ENCODE results near the gene C3orf52. TPM values are rescaled to one million over a fixed set of nuclear protein-coding genes. Genes with fewer than 3 reads are reported as not detected.

C3orf52 gene
- total RNA-seq, 1 experiment from 2014 or later, result 14.3 TPM

GRCh38 chr3:112167758-112168157 is 81.6 kb downstream of the C3orf52 start:
- Mint-ChIP-seq H3K4me3 (no peak overlapping the region), H3K36me3 (peaks cover 19% of the 10 kb centered on the region), H3K27ac (no peak overlapping the region), H3K9me3 (peaks cover 18% of the 10 kb centered on the region), H3K27me3 (ENCODE audit: low read depth) (no peaks in the 10 kb centered on the region), H3K4me1 (peaks cover 4% of the 10 kb centered on the region)
- ATAC-seq (no peak), DNase-seq (ENCODE audit: low spot score) (no peak)
- ChIA-PET POLR2A (no interaction called here), CTCF (interaction anchor here (1.9 kb wide), 1 partner anchor 56 kb away, joined by 5 read pairs; no protein-coding TSS in a partner anchor)
- no peak for TF ChIP-seq FOXK1 (CRISPR knock-in tag; IDR thresholded peaks at IDR 0.05)
- no peak for TF ChIP-seq GTF2I (CRISPR knock-in tag; conservative IDR thresholded peaks at IDR 0.05)
- no peak for TF ChIP-seq ZNF232 (CRISPR knock-in tag; IDR thresholded peaks at IDR 0.05)
- TF ChIP-seq PREB (CRISPR knock-in tag; IDR thresholded peaks at IDR 0.05; ENCODE audit: borderline replicate concordance), result no peak
- TF ChIP-seq ZNF671 (CRISPR knock-in tag; IDR thresholded peaks at IDR 0.05), result no peak
- TF ChIP-seq JAZF1 (CRISPR knock-in tag; IDR thresholded peaks at IDR 0.05), result no peak
- no peak for TF ChIP-seq NR3C1 (CRISPR knock-in tag; conservative IDR thresholded peaks at IDR 0.05; ENCODE audit: low read depth)
- TF ChIP-seq ZSCAN18 (CRISPR knock-in tag; IDR thresholded peaks at IDR 0.05), result no peak
- no peak for TF ChIP-seq ZNF263 (CRISPR knock-in tag; IDR thresholded peaks at IDR 0.05; ENCODE audit: low read depth)
- TF ChIP-seq ESRRA (CRISPR knock-in tag; IDR thresholded peaks at IDR 0.05; ENCODE audit: borderline replicate concordance), result no peak
- no peak for TF ChIP-seq NR1H2 (CRISPR knock-in tag; IDR thresholded peaks at IDR 0.05)
- no peak for TF ChIP-seq NFE2L1 (CRISPR knock-in tag; IDR thresholded peaks at IDR 0.05)
- TF ChIP-seq, protein P1, sequence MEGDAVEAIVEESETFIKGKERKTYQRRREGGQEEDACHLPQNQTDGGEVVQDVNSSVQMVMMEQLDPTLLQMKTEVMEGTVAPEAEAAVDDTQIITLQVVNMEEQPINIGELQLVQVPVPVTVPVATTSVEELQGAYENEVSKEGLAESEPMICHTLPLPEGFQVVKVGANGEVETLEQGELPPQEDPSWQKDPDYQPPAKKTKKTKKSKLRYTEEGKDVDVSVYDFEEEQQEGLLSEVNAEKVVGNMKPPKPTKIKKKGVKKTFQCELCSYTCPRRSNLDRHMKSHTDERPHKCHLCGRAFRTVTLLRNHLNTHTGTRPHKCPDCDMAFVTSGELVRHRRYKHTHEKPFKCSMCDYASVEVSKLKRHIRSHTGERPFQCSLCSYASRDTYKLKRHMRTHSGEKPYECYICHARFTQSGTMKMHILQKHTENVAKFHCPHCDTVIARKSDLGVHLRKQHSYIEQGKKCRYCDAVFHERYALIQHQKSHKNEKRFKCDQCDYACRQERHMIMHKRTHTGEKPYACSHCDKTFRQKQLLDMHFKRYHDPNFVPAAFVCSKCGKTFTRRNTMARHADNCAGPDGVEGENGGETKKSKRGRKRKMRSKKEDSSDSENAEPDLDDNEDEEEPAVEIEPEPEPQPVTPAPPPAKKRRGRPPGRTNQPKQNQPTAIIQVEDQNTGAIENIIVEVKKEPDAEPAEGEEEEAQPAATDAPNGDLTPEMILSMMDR (IDR thresholded peaks at IDR 0.05), result no peak
- no peak for TF ChIP-seq STAT6 (CRISPR knock-in tag; conservative IDR thresholded peaks at IDR 0.05; ENCODE audit: low read depth)
- TF ChIP-seq ZNF396 (CRISPR knock-in tag; IDR thresholded peaks at IDR 0.05; ENCODE audit: borderline replicate concordance), result no peak
- TF ChIP-seq, protein P2, sequence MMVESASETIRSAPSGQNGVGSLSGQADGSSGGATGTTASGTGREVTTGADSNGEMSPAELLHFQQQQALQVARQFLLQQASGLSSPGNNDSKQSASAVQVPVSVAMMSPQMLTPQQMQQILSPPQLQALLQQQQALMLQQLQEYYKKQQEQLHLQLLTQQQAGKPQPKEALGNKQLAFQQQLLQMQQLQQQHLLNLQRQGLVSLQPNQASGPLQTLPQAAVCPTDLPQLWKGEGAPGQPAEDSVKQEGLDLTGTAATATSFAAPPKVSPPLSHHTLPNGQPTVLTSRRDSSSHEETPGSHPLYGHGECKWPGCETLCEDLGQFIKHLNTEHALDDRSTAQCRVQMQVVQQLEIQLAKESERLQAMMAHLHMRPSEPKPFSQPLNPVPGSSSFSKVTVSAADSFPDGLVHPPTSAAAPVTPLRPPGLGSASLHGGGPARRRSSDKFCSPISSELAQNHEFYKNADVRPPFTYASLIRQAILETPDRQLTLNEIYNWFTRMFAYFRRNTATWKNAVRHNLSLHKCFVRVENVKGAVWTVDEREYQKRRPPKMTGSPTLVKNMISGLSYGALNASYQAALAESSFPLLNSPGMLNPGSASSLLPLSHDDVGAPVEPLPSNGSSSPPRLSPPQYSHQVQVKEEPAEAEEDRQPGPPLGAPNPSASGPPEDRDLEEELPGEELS (CRISPR knock-in tag; IDR thresholded peaks at IDR 0.05), result no peak
- TF ChIP-seq ZMAT4 (CRISPR knock-in tag; IDR thresholded peaks at IDR 0.05), result no peak
- no peak for TF ChIP-seq ZNF512 (CRISPR knock-in tag; IDR thresholded peaks at IDR 0.05; ENCODE audit: borderline replicate concordance)
- TF ChIP-seq, protein P3, sequence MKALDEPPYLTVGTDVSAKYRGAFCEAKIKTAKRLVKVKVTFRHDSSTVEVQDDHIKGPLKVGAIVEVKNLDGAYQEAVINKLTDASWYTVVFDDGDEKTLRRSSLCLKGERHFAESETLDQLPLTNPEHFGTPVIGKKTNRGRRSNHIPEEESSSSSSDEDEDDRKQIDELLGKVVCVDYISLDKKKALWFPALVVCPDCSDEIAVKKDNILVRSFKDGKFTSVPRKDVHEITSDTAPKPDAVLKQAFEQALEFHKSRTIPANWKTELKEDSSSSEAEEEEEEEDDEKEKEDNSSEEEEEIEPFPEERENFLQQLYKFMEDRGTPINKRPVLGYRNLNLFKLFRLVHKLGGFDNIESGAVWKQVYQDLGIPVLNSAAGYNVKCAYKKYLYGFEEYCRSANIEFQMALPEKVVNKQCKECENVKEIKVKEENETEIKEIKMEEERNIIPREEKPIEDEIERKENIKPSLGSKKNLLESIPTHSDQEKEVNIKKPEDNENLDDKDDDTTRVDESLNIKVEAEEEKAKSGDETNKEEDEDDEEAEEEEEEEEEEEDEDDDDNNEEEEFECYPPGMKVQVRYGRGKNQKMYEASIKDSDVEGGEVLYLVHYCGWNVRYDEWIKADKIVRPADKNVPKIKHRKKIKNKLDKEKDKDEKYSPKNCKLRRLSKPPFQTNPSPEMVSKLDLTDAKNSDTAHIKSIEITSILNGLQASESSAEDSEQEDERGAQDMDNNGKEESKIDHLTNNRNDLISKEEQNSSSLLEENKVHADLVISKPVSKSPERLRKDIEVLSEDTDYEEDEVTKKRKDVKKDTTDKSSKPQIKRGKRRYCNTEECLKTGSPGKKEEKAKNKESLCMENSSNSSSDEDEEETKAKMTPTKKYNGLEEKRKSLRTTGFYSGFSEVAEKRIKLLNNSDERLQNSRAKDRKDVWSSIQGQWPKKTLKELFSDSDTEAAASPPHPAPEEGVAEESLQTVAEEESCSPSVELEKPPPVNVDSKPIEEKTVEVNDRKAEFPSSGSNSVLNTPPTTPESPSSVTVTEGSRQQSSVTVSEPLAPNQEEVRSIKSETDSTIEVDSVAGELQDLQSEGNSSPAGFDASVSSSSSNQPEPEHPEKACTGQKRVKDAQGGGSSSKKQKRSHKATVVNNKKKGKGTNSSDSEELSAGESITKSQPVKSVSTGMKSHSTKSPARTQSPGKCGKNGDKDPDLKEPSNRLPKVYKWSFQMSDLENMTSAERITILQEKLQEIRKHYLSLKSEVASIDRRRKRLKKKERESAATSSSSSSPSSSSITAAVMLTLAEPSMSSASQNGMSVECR (CRISPR knock-in tag; IDR thresholded peaks at IDR 0.05; ENCODE audit: borderline replicate concordance), result no peak
- no peak for TF ChIP-seq ZNF423 (CRISPR knock-in tag; IDR thresholded peaks at IDR 0.05)

Measured in WTC11 (cell line).